Upper lobe of left lung (tissue), 4 donors: Measurements from ENCODE around the gene SPRING1.

Experiments used
- POLR2A ChIP-seq, 4 donors: fragments of 450-650 bp; IDR thresholded peaks; one replicate each; pipeline ENCODE4 v1.5.1; 2016 to 2017; ENCODE audit warnings: antibody characterized with exemption in 4 of 4, mild to moderate bottlenecking in 2 of 4
- TF ChIP-seq, protein P1 (sequence below), 6 experiments: fragments of 450-650 bp in 4 of 6; fragments of 200-600 bp in 2 of 6; sonication (generic) in 2 of 6; IDR thresholded peaks; one replicate each; pipeline ENCODE4 v1.5.1; 2016 to 2019; ENCODE audit warnings: antibody characterized with exemption in 6 of 6

DNA sequence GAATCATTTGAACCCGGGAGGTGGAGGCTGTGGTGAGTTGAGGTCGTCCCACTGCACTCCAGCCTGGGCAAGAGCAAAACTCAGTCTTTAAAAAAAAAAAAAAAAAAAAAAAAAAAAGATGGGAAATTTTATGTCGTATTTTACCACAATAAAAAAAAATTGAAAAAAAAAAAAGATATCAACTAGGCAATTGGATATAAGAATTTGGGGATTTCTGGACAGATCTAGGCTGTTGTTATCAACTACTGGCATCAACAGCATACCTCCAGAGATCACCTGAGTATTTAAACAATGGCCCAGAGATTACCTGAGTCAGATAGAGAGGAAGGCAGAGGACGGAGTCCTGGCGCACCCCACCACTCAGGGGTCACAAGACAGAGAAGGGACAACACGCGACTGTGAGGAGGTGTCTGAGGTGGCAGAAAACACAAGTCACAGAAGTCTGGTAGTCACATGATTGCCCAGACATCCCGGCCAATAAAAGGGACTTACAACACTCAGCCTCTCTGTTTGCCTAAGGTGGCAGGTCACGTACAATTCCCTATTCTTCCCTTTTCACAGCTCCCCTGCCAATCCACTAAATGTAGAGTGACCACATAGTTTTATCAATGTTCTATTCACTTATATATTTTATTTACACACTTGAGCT is 1.8 kb downstream of the SPRING1 start:
- TF ChIP-seq, protein P1, sequence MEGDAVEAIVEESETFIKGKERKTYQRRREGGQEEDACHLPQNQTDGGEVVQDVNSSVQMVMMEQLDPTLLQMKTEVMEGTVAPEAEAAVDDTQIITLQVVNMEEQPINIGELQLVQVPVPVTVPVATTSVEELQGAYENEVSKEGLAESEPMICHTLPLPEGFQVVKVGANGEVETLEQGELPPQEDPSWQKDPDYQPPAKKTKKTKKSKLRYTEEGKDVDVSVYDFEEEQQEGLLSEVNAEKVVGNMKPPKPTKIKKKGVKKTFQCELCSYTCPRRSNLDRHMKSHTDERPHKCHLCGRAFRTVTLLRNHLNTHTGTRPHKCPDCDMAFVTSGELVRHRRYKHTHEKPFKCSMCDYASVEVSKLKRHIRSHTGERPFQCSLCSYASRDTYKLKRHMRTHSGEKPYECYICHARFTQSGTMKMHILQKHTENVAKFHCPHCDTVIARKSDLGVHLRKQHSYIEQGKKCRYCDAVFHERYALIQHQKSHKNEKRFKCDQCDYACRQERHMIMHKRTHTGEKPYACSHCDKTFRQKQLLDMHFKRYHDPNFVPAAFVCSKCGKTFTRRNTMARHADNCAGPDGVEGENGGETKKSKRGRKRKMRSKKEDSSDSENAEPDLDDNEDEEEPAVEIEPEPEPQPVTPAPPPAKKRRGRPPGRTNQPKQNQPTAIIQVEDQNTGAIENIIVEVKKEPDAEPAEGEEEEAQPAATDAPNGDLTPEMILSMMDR (IDR thresholded peaks at IDR 0.05) = no peak
- peak in 1 of 4 donors; percentile 48 for TF ChIP-seq POLR2A (IDR thresholded peaks at IDR 0.05)
